Lung (tissue), 12 donors: ENCODE measurements around the gene SHTN1. TPM values are rescaled to one million over a fixed set of nuclear protein-coding genes. Genes with fewer than 3 reads are reported as not detected.
A peak's percentile ranks its signal among the peaks of the same experiment; 100 is the strongest.

Experiments used
- ATAC-seq: fragments of 200-7000 bp; cut with Tn5 transposase; one replicate; pipeline ENCODE4 v1.9.1; 2020; ENCODE audit warnings: moderate number of reproducible peaks; ENCODE audit not compliant: insufficient read depth, low FRiP score
- DNase-seq, 3 donors: peaks; one replicate each; pipeline ENCODE4 v3.0.0-alpha.2; 2013 to 2017
- H3K27ac ChIP-seq, 2 donors: one replicate each; pipeline ENCODE4 v1.5.1; 2013; ENCODE audit warnings: mild to moderate bottlenecking in 2 of 2, moderate library complexity in 2 of 2, control low read depth in 1 of 2, inconsistent platforms in 1 of 2, low read depth in 1 of 2, low read length in 1 of 2
- H3K27me3 ChIP-seq, 3 donors: one replicate each; pipeline ENCODE4 v1.5.1; 2013; ENCODE audit warnings: low read length in 2 of 3; ENCODE audit not compliant: control insufficient read depth in 3 of 3, insufficient read depth in 3 of 3
- H3K36me3 ChIP-seq, 4 donors: one replicate each; pipeline ENCODE4 v1.5.1; 2013; ENCODE audit warnings: low read length in 4 of 4, mild to moderate bottlenecking in 1 of 4, moderate library complexity in 1 of 4; ENCODE audit not compliant: control insufficient read depth in 4 of 4, insufficient read depth in 4 of 4
- H3K4me1 ChIP-seq, 5 donors: one replicate each; pipeline ENCODE4 v1.5.1; 2013; ENCODE audit warnings: low read length in 5 of 5, mild to moderate bottlenecking in 2 of 5, moderate library complexity in 1 of 5; ENCODE audit not compliant: control insufficient read depth in 5 of 5, insufficient read depth in 5 of 5
- H3K4me3 ChIP-seq: one replicate; pipeline ENCODE4 v1.5.1; 2013; ENCODE audit warnings: mild to moderate bottlenecking, control low read depth, moderate library complexity
- H3K9ac ChIP-seq, 2 donors: one replicate each; pipeline ENCODE4 v1.5.1; 2013; ENCODE audit warnings: low read length in 2 of 2, control low read depth in 1 of 2; ENCODE audit not compliant: insufficient read depth in 1 of 2
- H3K9me3 ChIP-seq, 4 donors: one replicate each; pipeline ENCODE4 v1.5.1; 2013; ENCODE audit warnings: low read length in 3 of 4, mild to moderate bottlenecking in 1 of 4, moderate library complexity in 1 of 4; ENCODE audit not compliant: control insufficient read depth in 4 of 4, insufficient read depth in 3 of 4
- CTCF ChIP-seq: IDR thresholded peaks from 2 replicates; pipeline ENCODE4 v1.5.1; 2012; ENCODE audit warnings: mild to moderate bottlenecking; ENCODE audit errors: control extremely low read depth, extremely low read depth
- WGBS, 2 donors: extraction: QIAGEN DNeasy Blood & Tissue Kit; methylation state at CpG; one replicate each; pipeline ENCODE4 v1.1.7; 2013; 5-methylcytosine and 5-hydroxymethylcytosine counted together
- polyA plus RNA-seq, 2 donors: library from polyadenylated mRNA; stranded (reverse); fragments of 200-250 nt; gene quantifications; one replicate each; pipeline ENCODE4 v1.2.1, GENCODE V29; 2013
- total RNA-seq, 2 donors: library from RNA; depleted of rRNA in 1 of 2; stranded (reverse); fragments of >200 nt in 1 of 2; gene quantifications; one replicate each; pipeline ENCODE4 v1.2.1, GENCODE V29; 2014 to 2021
- donor health status: control.
- donor health status: control.
- donor health status: Bipolar disorder and iron deficiency.
- donor health status: healthy.
- donor health status: DM: yes; HTN: yes; CAD: no.

The SHTN1 gene
- total and polyA plus RNA-seq, 4 donors: 14.0 to 28.4 (median 16.7) TPM

- ATAC-seq: no peak
- Histone ChIP-seq H3K27me3 (peaks cover 0 to 2% (median 0%) of the 10 kb centered on the region in 3 donors), H3K27ac (no peak overlapping the region), H3K36me3 (no peaks in the 10 kb centered on the region), H3K9ac (no peak overlapping the region), H3K9me3 (no peaks in the 10 kb centered on the region), H3K4me3 (no peak overlapping the region), H3K4me1 (no peaks in the 10 kb centered on the region)
- DNase-seq: no peak
- 91 to 94% methylated on average over 8 of the region's 8 CpGs for WGBS, 2 donors
- no peak for TF ChIP-seq CTCF
Observed at GRCh38 chr10:117016266-117016665, 11.3 kb upstream of the SHTN1 start.

DNA sequence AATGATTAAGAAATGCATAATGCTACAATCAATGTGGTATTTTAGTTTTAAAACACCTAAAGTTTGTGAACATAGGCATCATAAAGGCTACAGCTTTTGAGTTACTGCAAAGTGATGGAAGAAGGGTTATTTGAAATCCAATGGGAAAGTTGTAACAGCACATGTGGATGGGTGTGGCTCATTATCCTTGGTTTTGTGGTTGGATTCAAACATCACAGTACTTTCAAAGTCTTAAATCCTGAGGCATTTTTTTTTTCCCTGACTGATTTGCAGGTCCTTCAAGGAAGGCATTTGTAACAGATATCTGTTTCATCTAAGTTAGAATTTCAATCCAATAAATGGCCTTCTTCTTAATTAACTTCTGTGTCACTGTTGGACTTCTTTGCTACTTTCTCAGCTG is 9.8 kb upstream of the SHTN1 start:
- H3K36me3 ChIP-seq: no peaks in the 10 kb centered on the region
- ATAC-seq (no peak), DNase-seq (no peak)
- H3K4me1 ChIP-seq: no peaks in the 10 kb centered on the region
- no peak overlapping the region for H3K9ac ChIP-seq
- no peaks in the 10 kb centered on the region for H3K9me3 ChIP-seq
- no peak for TF ChIP-seq CTCF
- H3K27ac ChIP-seq: no peak overlapping the region
- no peak overlapping the region for H3K4me3 ChIP-seq
- H3K27me3 ChIP-seq: peaks cover 0 to 2% (median 0%) of the 10 kb centered on the region in 3 donors

- Histone ChIP-seq H3K27ac (no peak overlapping the region), H3K4me1 (peaks cover 0 to 9% (median 2%) of the 10 kb centered on the region in 5 donors), H3K9me3 (no peaks in the 10 kb centered on the region), H3K4me3 (no peak overlapping the region), H3K27me3 (peaks cover 0 to 8% (median 0%) of the 10 kb centered on the region in 3 donors), H3K36me3 (no peaks in the 10 kb centered on the region), H3K9ac (no peak overlapping the region)
- ATAC-seq (no peak), DNase-seq (no peak)
- no peak for TF ChIP-seq CTCF
- WGBS, 2 donors: 93% methylated on average over 3 of the region's 3 CpGs
Observed at GRCh38 chr10:117007080-117007479, 2.1 kb upstream of the SHTN1 start.

DNA sequence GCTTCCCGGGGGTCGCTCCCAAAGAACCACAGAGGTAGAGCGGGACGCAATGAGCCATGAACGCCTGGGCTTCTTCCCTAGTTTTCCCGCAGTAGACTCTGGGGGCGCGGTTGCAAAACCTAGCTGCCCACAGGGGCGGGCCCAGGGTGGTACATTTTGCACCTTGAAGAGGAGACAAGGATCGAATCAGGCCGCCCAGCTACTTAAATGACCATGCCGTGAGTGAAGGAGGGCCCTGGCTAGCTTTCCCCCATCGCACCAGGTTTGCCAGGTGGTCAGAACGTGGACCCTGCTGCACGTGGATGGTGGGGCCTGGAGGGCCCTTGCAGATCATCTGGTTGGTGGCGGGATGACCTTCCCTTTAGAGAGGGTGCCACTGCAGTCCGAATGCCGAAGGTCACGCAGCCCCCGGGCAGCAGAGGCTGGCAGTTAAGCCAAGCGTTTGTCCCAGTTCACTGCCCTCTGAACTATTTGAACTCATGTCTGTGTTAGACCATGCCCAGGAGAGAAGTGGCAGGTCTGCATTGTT is 604 bp upstream of the SHTN1 start:
- Histone ChIP-seq H3K36me3 (no peaks in the 10 kb centered on the region), H3K27me3 (peaks cover 0 to 8% (median 0%) of the 10 kb centered on the region in 3 donors), H3K9ac (peak overlapping the region; percentile 32 to 78), H3K9me3 (no peaks in the 10 kb centered on the region), H3K4me1 (peaks cover 0 to 9% (median 2%) of the 10 kb centered on the region in 5 donors), H3K4me3 (peak overlapping the region; percentile 74), H3K27ac (peak overlapping the region in 1 of 2 donors; percentile 97)
- no peak for ATAC-seq
- peak in 2 of 3 donors; percentile 30 to 39 for DNase-seq
- 17 to 24% methylated on average over 21 of the region's 21 CpGs for WGBS, 2 donors
- TF ChIP-seq CTCF: no peak
